ENCODE data around the gene COLEC11.
"Not testable (repeated sequence)": the region's sequence is repeated elsewhere in the genome, so short reads cannot be mapped to it uniquely, and the experiment has no call there.

The COLEC11 gene

GRCh38 chr2:3594493-3595281 lies at the start of gene COLEC11:
Gene COLEC11 (plus strand): TSS chr2:3595112. CDS start chr2:3604341, 9,229 bp downstream.
- DNase-seq (ENCODE audit: low read depth in 2 of 2), result no peak

GRCh38 chr2:3545788-3546478 lies 49.0 kb upstream of the COLEC11 start:
- DNase-seq (ENCODE audit: low read depth in 2 of 2), result no peak

GRCh38 chr2:3547915-3548314 lies 47.0 kb upstream of the COLEC11 start:
- no peak for DNase-seq (ENCODE audit: low read depth in 2 of 2)

GRCh38 chr2:3553946-3554345 lies 41.0 kb upstream of the COLEC11 start:
- DNase-seq (ENCODE audit: low read depth in 2 of 2), result no peak

- DNase-seq (ENCODE audit: low read depth in 2 of 2), result no peak
Measured at GRCh38 chr2:3557639-3558204, 37.2 kb upstream of the COLEC11 start.

GRCh38 chr2:3558205-3559014 lies 36.5 kb upstream of the COLEC11 start, which contains the start of gene RNASEH1:
Gene RNASEH1 (minus strand): TSS chr2:3558333. CDS start chr2:3558260, 73 bp downstream.
- peak; percentile 95 to 96 for DNase-seq (ENCODE audit: low read depth in 2 of 2)

GRCh38 chr2:3563521-3563976 lies 31.4 kb upstream of the COLEC11 start:
- no peak for DNase-seq (ENCODE audit: low read depth in 2 of 2)

GRCh38 chr2:3565117-3565516 lies 29.8 kb upstream of the COLEC11 start:
- DNase-seq (ENCODE audit: low read depth in 2 of 2), result no peak

GRCh38 chr2:3566806-3567205 lies 28.1 kb upstream of the COLEC11 start:
- DNase-seq (ENCODE audit: low read depth in 2 of 2), result no peak

- not testable (repeated sequence) for DNase-seq (ENCODE audit: low read depth in 2 of 2)
Measured at GRCh38 chr2:3569656-3570055, 25.3 kb upstream of the COLEC11 start.

- DNase-seq (ENCODE audit: low read depth in 2 of 2), result no peak
Measured at GRCh38 chr2:3571284-3571683, 23.6 kb upstream of the COLEC11 start.

- DNase-seq (ENCODE audit: low read depth in 2 of 2), result no peak
Measured at GRCh38 chr2:3572620-3573019, 22.3 kb upstream of the COLEC11 start.

GRCh38 chr2:3574155-3574554 lies 20.8 kb upstream of the COLEC11 start:
- no peak for DNase-seq (ENCODE audit: low read depth in 2 of 2)

- no peak for DNase-seq (ENCODE audit: low read depth in 2 of 2)
Measured at GRCh38 chr2:3575534-3576262, 19.2 kb upstream of the COLEC11 start.

GRCh38 chr2:3576263-3576630 lies 18.7 kb upstream of the COLEC11 start:
- not testable (repeated sequence) for DNase-seq (ENCODE audit: low read depth in 2 of 2)

- no peak for DNase-seq (ENCODE audit: low read depth in 2 of 2)
Measured at GRCh38 chr2:3578987-3579386, 15.9 kb upstream of the COLEC11 start.

GRCh38 chr2:3580449-3580848 lies 14.5 kb upstream of the COLEC11 start:
- DNase-seq (ENCODE audit: low read depth in 2 of 2), result no peak

GRCh38 chr2:3581367-3582262 lies 13.3 kb upstream of the COLEC11 start:
- DNase-seq (ENCODE audit: low read depth in 2 of 2), result no peak

GRCh38 chr2:3584076-3584475 lies 10.8 kb upstream of the COLEC11 start:
- DNase-seq (ENCODE audit: low read depth in 2 of 2), result no peak

GRCh38 chr2:3584608-3585260 lies 10.2 kb upstream of the COLEC11 start:
- DNase-seq (ENCODE audit: low read depth in 2 of 2), result no peak

Measured in fibroblast of skin of left biceps (primary cell).